Inflammatory macrophage treated with lipopolysaccharide for 1 hour (primary cell): Measurements from ENCODE around the gene RTL5.

Source experiments
- DNase-seq, 2 donors: peaks; one replicate each; pipeline ENCODE4 v3.0.0-alpha.2; 2020 to 2022

RTL5 gene

GRCh38 chrX:72129661-72130060 lies 2.1 kb downstream of the RTL5 start:
- DNase-seq: no peak

GRCh38 chrX:72128881-72129280 lies 2.8 kb downstream of the RTL5 start:
- peak in 1 of 2 donors; percentile 21 for DNase-seq

- no peak for DNase-seq
Measured at GRCh38 chrX:72128183-72128834, 3.4 kb downstream of the RTL5 start.

- DNase-seq: no peak
Measured at GRCh38 chrX:72127332-72127731, 4.4 kb downstream of the RTL5 start.

GRCh38 chrX:72126539-72127140 lies 5.1 kb downstream of the RTL5 start:
- peak; percentile 48 to 91 for DNase-seq

GRCh38 chrX:72126048-72126415 lies 5.7 kb downstream of the RTL5 start:
- no peak for DNase-seq

- DNase-seq: no peak
Measured at GRCh38 chrX:72125331-72126047, 6.2 kb downstream of the RTL5 start.

- no peak for DNase-seq
Measured at GRCh38 chrX:72124540-72125201, 7.0 kb downstream of the RTL5 start.

- DNase-seq: no peak
Measured at GRCh38 chrX:72123471-72124185, 8.1 kb downstream of the RTL5 start.

- DNase-seq: no peak
Measured at GRCh38 chrX:72122621-72123337, 8.9 kb downstream of the RTL5 start.

- peak; percentile 44 to 47 for DNase-seq
Measured at GRCh38 chrX:72121383-72121782, 10.3 kb downstream of the RTL5 start.

GRCh38 chrX:72120837-72121236 lies 10.9 kb downstream of the RTL5 start:
- DNase-seq: no peak

- DNase-seq: no peak
Measured at GRCh38 chrX:72117636-72118210, 14.0 kb downstream of the RTL5 start.

- DNase-seq: no peak
Measured at GRCh38 chrX:72115380-72115779, 16.3 kb downstream of the RTL5 start.

- DNase-seq: no peak
Measured at GRCh38 chrX:72114807-72115206, 16.9 kb downstream of the RTL5 start.

GRCh38 chrX:72114306-72114705 lies 17.4 kb downstream of the RTL5 start:
- no peak for DNase-seq

GRCh38 chrX:72113461-72113860 lies 18.3 kb downstream of the RTL5 start:
- DNase-seq: no peak

- DNase-seq: no peak
Measured at GRCh38 chrX:72110876-72111708, 20.6 kb downstream of the RTL5 start.

- no peak for DNase-seq
Measured at GRCh38 chrX:72110051-72110875, 21.5 kb downstream of the RTL5 start.

GRCh38 chrX:72108666-72109065 lies 23.0 kb downstream of the RTL5 start:
- no peak for DNase-seq
